Ovary (tissue), 9 donors: ENCODE data around the gene APP. TPM values are rescaled to one million over a fixed set of nuclear protein-coding genes. Genes with fewer than 3 reads are reported as not detected.

Experiments
- DNase-seq, 5 donors: peaks; one replicate each; pipeline ENCODE4 v3.0.0-alpha.2; 2019 to 2020
- H3K27ac ChIP-seq, 2 donors: fragments of 200-600 bp; one replicate each; pipeline versions ENCODE4 v1.5.1 to v1.8.0; 2019 to 2022
- H3K27me3 ChIP-seq: fragments of 200-600 bp; one replicate; pipeline ENCODE4 v1.8.0; 2022
- H3K36me3 ChIP-seq: fragments of 200-600 bp; sonication (generic); one replicate; pipeline ENCODE4 v1.5.1; 2019
- H3K4me1 ChIP-seq: one replicate; pipeline ENCODE4 v1.8.1; 2013; ENCODE audit warnings: mild to moderate bottlenecking, moderate library complexity; ENCODE audit not compliant: insufficient read depth
- H3K4me3 ChIP-seq: fragments of 200-600 bp; sonication (generic); one replicate; pipeline ENCODE4 v1.5.1; 2017
- H3K9me3 ChIP-seq, 2 donors: fragments of 200-600 bp in 1 of 2; sonication (generic) in 1 of 2; one replicate each; pipeline versions ENCODE4 v1.5.1 to v1.8.1; 2013 to 2019; ENCODE audit warnings: mild to moderate bottlenecking in 1 of 2, moderate library complexity in 1 of 2
- EP300 ChIP-seq: sonication (generic); formaldehyde crosslinking; IDR thresholded peaks from one replicate; pipeline ENCODE4 v1.6.1; 2017; ENCODE audit warnings: antibody characterized with exemption
- POLR2A ChIP-seq: fragments of 450-650 bp; IDR thresholded peaks from one replicate; pipeline ENCODE4 v1.6.1; 2017; ENCODE audit warnings: antibody characterized with exemption, mild to moderate bottlenecking, moderate library complexity
- WGBS, 3 donors: extraction: QIAGEN DNeasy Blood & Tissue Kit in 1 of 3; methylation state at CpG; one replicate each; pipeline versions ENCODE4 v1.1.5 to v1.1.7; 2013 to 2017; 5-methylcytosine and 5-hydroxymethylcytosine counted together
- intact Hi-C, 4 donors: fragments of 100-400 bp; cut with DNase I; formaldehyde crosslinking; loops; one replicate each; pipeline versions ENCODE4 v1.11.0 to v1.15.1; 2022 to 2023
- polyA plus RNA-seq, 2 donors: library from polyadenylated mRNA; stranded (reverse); fragments of 200-250 nt in 1 of 2; fragments of 350-450 nt in 1 of 2; fragmentation: Illumina TruSeq in 1 of 2; extraction: RNeasy Lipid Tissue Mini Kit (QIAGEN cat#74804) in 1 of 2; gene quantifications; one replicate each; pipeline ENCODE4 v1.2.3, GENCODE V29; 2013 to 2014
- total RNA-seq, 7 donors: library from RNA; depleted of rRNA in 2 of 7; stranded (reverse); fragments of >200 nt in 2 of 7; fragmentation: NEBNext Ultra II Directional in 3 of 7; extraction: Animal tissue kit (Norgen Biotek cat#: 25700) in 3 of 7; gene quantifications; one replicate each; pipeline versions ENCODE4 v1.1.0 to v1.2.4, GENCODE V29; 2016 to 2023
- TF ChIP-seq, protein P1 (sequence below), 3 donors: fragments of 450-650 bp in 2 of 3; fragments of 200-600 bp in 1 of 3; IDR thresholded peaks; one replicate each; pipeline versions ENCODE4 v1.5.1 to v1.8.0; 2016 to 2022; ENCODE audit warnings: antibody characterized with exemption in 3 of 3, mild to moderate bottlenecking in 1 of 3
- donor health status: DM: no; HTN: no; CAD: no; lungs with moderate emphysema.
- donor health status: DM: no; HTN: no; CAD: no.
- donor health status: Bipolar disorder and iron deficiency.
- donor health status: DM: yes; HTN: yes; CAD: no.
- donor health status: DM: no; HTN: no; CAD: no.
- donor health status: DM: yes; HTN: yes; CAD: no.

Gene APP
- total and polyA plus RNA-seq, 9 donors = 211 to 945 (median 364) TPM

DNA sequence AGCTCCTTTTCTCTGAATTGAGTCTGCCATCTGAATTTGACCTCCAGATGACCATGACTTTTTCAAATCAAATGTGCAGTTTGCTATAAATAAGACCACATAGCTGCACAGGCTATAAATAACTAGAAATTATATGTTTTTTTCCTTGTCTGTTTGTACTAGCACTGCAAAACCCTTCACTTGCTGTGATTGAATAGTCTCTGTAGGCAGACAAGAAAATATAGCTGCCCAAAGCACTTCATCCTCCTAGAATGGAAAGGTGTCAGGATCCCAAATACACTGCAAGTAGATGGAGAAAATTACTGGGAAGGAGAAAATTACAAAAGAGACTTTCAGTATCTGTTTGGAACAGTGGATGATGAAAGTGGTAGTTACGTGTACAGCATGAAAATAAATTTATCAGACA, 175.8 kb downstream of the APP start:
- Histone ChIP-seq H3K4me3 (no peak overlapping the region), H3K4me1 (no peaks in the 10 kb centered on the region), H3K27me3 (no peaks in the 10 kb centered on the region), H3K9me3 (no peaks in the 10 kb centered on the region), H3K27ac (no peak overlapping the region), H3K36me3 (no peaks in the 10 kb centered on the region)
- no peak for TF ChIP-seq POLR2A
- TF ChIP-seq EP300 = no peak
- TF ChIP-seq, protein P1, sequence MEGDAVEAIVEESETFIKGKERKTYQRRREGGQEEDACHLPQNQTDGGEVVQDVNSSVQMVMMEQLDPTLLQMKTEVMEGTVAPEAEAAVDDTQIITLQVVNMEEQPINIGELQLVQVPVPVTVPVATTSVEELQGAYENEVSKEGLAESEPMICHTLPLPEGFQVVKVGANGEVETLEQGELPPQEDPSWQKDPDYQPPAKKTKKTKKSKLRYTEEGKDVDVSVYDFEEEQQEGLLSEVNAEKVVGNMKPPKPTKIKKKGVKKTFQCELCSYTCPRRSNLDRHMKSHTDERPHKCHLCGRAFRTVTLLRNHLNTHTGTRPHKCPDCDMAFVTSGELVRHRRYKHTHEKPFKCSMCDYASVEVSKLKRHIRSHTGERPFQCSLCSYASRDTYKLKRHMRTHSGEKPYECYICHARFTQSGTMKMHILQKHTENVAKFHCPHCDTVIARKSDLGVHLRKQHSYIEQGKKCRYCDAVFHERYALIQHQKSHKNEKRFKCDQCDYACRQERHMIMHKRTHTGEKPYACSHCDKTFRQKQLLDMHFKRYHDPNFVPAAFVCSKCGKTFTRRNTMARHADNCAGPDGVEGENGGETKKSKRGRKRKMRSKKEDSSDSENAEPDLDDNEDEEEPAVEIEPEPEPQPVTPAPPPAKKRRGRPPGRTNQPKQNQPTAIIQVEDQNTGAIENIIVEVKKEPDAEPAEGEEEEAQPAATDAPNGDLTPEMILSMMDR (IDR thresholded peaks at IDR 0.05) = no peak
- DNase-seq = no peak
- 91 to 94% (median 92%) methylated on average over 1 of the region's 1 CpG for WGBS, 3 donors
- intact Hi-C loops = no loop called here

- DNase-seq = no peak
- WGBS, 3 donors = 90 to 93% (median 92%) methylated on average over 7 of the region's 7 CpGs
- intact Hi-C loops = no loop called here
- H3K4me3 ChIP-seq = no peak overlapping the region
- no peaks in the 10 kb centered on the region for H3K36me3 ChIP-seq
- no peak for TF ChIP-seq EP300
- TF ChIP-seq, protein P1 (IDR thresholded peaks at IDR 0.05) = no peak
- no peak for TF ChIP-seq POLR2A
- H3K9me3 ChIP-seq = no peaks in the 10 kb centered on the region
- peaks cover 2% of the 10 kb centered on the region for H3K4me1 ChIP-seq
- H3K27me3 ChIP-seq = no peaks in the 10 kb centered on the region
- H3K27ac ChIP-seq = no peak overlapping the region
These were observed 181.8 kb downstream of the APP start for GRCh38 chr21:25988738-25989137.

DNA sequence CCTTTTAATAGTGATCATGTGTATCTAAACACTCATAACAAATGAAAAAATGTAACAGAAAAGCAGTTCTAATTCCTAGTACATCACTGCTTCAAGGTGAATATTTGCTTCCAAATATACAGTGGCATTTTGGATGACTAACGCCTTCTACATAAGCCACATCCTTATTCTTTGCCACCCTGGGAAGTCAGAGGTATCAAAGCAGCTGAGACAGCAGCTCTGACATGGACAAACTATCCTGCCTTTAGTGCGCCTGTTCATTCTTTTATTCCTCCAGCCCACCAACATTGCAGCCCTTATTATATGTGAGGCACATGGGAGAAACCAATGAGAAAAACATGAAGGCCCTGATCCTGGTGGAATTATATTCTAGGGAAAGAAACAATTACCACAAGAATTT, 183.0 kb downstream of the APP start:
- TF ChIP-seq, protein P1 (IDR thresholded peaks at IDR 0.05) = no peak
- TF ChIP-seq POLR2A (no peak), EP300 (no peak)
- H3K4me3 ChIP-seq = no peak overlapping the region
- no peaks in the 10 kb centered on the region for H3K9me3 ChIP-seq
- H3K27me3 ChIP-seq = no peaks in the 10 kb centered on the region
- no peak overlapping the region for H3K27ac ChIP-seq
- 90 to 98% (median 95%) methylated on average over 2 of the region's 2 CpGs for WGBS, 3 donors
- DNase-seq = no peak
- intact Hi-C loops = no loop called here
- peaks cover 4% of the 10 kb centered on the region for H3K4me1 ChIP-seq
- no peaks in the 10 kb centered on the region for H3K36me3 ChIP-seq

DNA sequence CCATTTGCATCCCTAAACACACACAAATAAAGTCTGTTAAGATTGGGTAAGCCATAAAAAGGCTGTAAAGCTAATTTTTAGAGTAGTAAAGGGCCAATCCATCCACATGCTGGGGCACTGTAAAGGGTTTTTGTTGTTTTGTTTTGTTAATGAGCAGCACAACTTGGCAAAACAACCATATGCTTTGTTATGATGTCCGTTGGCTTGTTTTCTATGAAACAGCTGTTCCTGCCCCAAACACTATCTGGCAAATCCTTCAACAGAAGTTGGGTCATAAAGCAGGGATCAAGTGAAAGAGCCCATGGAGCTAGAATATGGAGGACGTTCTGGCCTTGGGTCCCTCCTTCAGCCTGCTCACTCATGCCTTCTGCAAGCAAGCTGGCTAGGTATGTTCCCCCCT, 183.6 kb downstream of the APP start:
- H3K4me1 ChIP-seq = peaks cover 4% of the 10 kb centered on the region
- intact Hi-C loops = no loop called here
- no peaks in the 10 kb centered on the region for H3K27me3 ChIP-seq
- H3K9me3 ChIP-seq = no peaks in the 10 kb centered on the region
- 14 to 41% (median 23%) methylated on average over 2 of the region's 2 CpGs for WGBS, 3 donors
- TF ChIP-seq POLR2A (no peak), EP300 (no peak)
- TF ChIP-seq, protein P1 (IDR thresholded peaks at IDR 0.05) = no peak
- no peak overlapping the region for H3K27ac ChIP-seq
- DNase-seq = no peak
- H3K4me3 ChIP-seq = no peak overlapping the region
- no peaks in the 10 kb centered on the region for H3K36me3 ChIP-seq
